GM12878 (cell line): ENCODE results near the gene SYT8. TPM values are rescaled to one million over a fixed set of nuclear protein-coding genes. Genes with fewer than 3 reads are reported as not detected.

Experiments
- ATAC-seq: fragments of 200-7000 bp; cut with Tn5 transposase; 3 replicates; pipeline ENCODE4 v1.9.1; 2020; ENCODE audit warnings: mild to moderate bottlenecking, moderate library complexity
- BruUV-seq: library from RNA; stranded (reverse); fragments of 400-500 nt; replicated peaks from 2 replicates; lab custom pipeline; 2021; lab: Mats Ljungman, UMichigan
- CTCF ChIA-PET: fragments of 300-600 bp; sonication (Branson Sonifier 250); formaldehyde crosslinking; extraction: SDS; loops from one replicate; lab custom pipeline; 2021; ENCODE audit warnings: inconsistent platforms; lab: Yijun Ruan, JAX
- POLR2A ChIA-PET: fragments of 350-600 bp; formaldehyde crosslinking; extraction: SDS; loops from one replicate; lab custom pipeline; 2021; ENCODE audit warnings: inconsistent platforms; lab: Charles Lee
- RAD21 ChIA-PET: fragments of 300-600 bp; sonication (Branson Sonifier 250); formaldehyde crosslinking; loops from one replicate; lab custom pipeline; 2023; ENCODE audit warnings: antibody characterized with exemption; ENCODE audit not compliant: unreplicated experiment; lab: Charles Lee
- SMC1A ChIA-PET: fragments of 300-600 bp; sonication (Branson Sonifier 250); formaldehyde crosslinking; loops from one replicate; lab custom pipeline; 2023; ENCODE audit not compliant: unreplicated experiment, uncharacterized antibody; lab: Charles Lee
- DNase-seq: peaks from one replicate; pipeline ENCODE4 v3.0.0-alpha.2; 2011; ENCODE audit warnings: low read depth, low spot score
- FAIRE-seq: peaks from 3 replicates; lab custom pipeline; 2011; peaks lifted over from hg19 to GRCh38; lab: Jason Lieb, UNC
- H2AFZ ChIP-seq: 2 replicates; pipeline ENCODE4 v1.6.0; 2011; ENCODE audit warnings: low read depth, low read length, control low read depth; ENCODE audit not compliant: control insufficient read depth
- H3K27ac ChIP-seq: 2 replicates; pipeline ENCODE4 v1.5.1; 2011; ENCODE audit warnings: control low read depth; ENCODE audit not compliant: control insufficient read depth, insufficient read depth
- H3K27me3 ChIP-seq, 2 experiments: replicated peaks in 1 of 2; 2 replicates each; pipeline versions ENCODE4 v1.6.0 to v1.6.1; 2011; ENCODE audit warnings: low read length in 1 of 2; ENCODE audit not compliant: control insufficient read depth in 2 of 2, insufficient read depth in 2 of 2
- H3K36me3 ChIP-seq, 2 experiments: 2 replicates each; pipeline ENCODE4 v1.5.1; 2011; ENCODE audit warnings: low read length in 1 of 2; ENCODE audit not compliant: control insufficient read depth in 2 of 2, insufficient read depth in 2 of 2
- H3K4me1 ChIP-seq: 2 replicates; pipeline ENCODE4 v1.6.1; 2011; ENCODE audit warnings: mild to moderate bottlenecking, low read length, moderate library complexity, mixed read lengths; ENCODE audit not compliant: control insufficient read depth, insufficient read depth
- H3K4me2 ChIP-seq: 2 replicates; pipeline ENCODE4 v1.6.0; 2011; ENCODE audit warnings: control low read depth; ENCODE audit not compliant: control insufficient read depth, insufficient read depth
- H3K4me3 ChIP-seq: fragments of 200-600 bp; sonication (generic); 2 replicates; pipeline ENCODE4 v1.5.1; 2016
- H3K79me2 ChIP-seq: 2 replicates; pipeline ENCODE4 v1.6.0; 2011; ENCODE audit warnings: low read length; ENCODE audit not compliant: control insufficient read depth, insufficient read depth
- H3K9ac ChIP-seq: 2 replicates; pipeline ENCODE4 v1.8.0; 2011; ENCODE audit warnings: low read length, control low read depth, mixed read lengths; ENCODE audit not compliant: control insufficient read depth, insufficient read depth
- H3K9me3 ChIP-seq: replicated peaks from 3 replicates; pipeline ENCODE4 v1.5.1; 2011; ENCODE audit warnings: mild to moderate bottlenecking, low read length; ENCODE audit not compliant: control insufficient read depth, insufficient read depth
- H4K20me1 ChIP-seq: 2 replicates; pipeline ENCODE4 v1.6.0; 2011; ENCODE audit not compliant: control insufficient read depth, insufficient read depth
- CREB1 ChIP-seq: IDR thresholded peaks from 2 replicates; pipeline ENCODE4 v1.6.1; 2012; ENCODE audit warnings: low read depth, mild to moderate bottlenecking, inconsistent platforms
- CUX1 ChIP-seq: IDR thresholded peaks from 2 replicates; pipeline ENCODE4 v1.6.1; 2012; ENCODE audit warnings: improper control_type of control experiment, low read depth, low read length; ENCODE audit not compliant: insufficient replicate concordance
- EGR1 ChIP-seq, 2 experiments: IDR thresholded peaks; 1 replicate in 1 of 2; 2 replicates in 1 of 2; pipeline ENCODE4 v1.6.1; 2011 to 2012; ENCODE audit warnings: low read depth in 2 of 2, low read length in 2 of 2, borderline replicate concordance in 1 of 2, mild to moderate bottlenecking in 1 of 2, moderate library complexity in 1 of 2
- ESRRA ChIP-seq: IDR thresholded peaks from 2 replicates; pipeline ENCODE4 v1.6.1; 2012; ENCODE audit warnings: mild to moderate bottlenecking, low read length, improper control_type of control experiment
- GABPA ChIP-seq: IDR thresholded peaks from 2 replicates; pipeline ENCODE4 v1.6.1; 2014; ENCODE audit warnings: antibody characterized with exemption, low read depth, mild to moderate bottlenecking, inconsistent platforms
- JUNB ChIP-seq: IDR thresholded peaks from 2 replicates; pipeline ENCODE4 v1.6.1; 2016; ENCODE audit warnings: antibody characterized with exemption, mild to moderate bottlenecking
- MEF2B ChIP-seq: fragments of 450-650 bp; IDR thresholded peaks from 2 replicates; pipeline ENCODE4 v1.6.1; 2018; ENCODE audit warnings: mild to moderate bottlenecking, moderate library complexity; ENCODE audit not compliant: partially characterized antibody, poor library complexity, severe bottlenecking
- NR2C2 ChIP-seq: IDR thresholded peaks from 2 replicates; pipeline ENCODE4 v1.6.1; 2011; ENCODE audit warnings: borderline replicate concordance, low read depth; ENCODE audit not compliant: control insufficient read depth, insufficient read length
- PAX8 ChIP-seq: fragments of 450-650 bp; IDR thresholded peaks from 2 replicates; pipeline ENCODE4 v1.6.1; 2017; ENCODE audit warnings: mild to moderate bottlenecking, moderate library complexity
- SPI1 ChIP-seq: IDR thresholded peaks from 2 replicates; pipeline ENCODE4 v1.6.1; 2011; ENCODE audit warnings: low read depth, mild to moderate bottlenecking, low read length, moderate library complexity, borderline replicate concordance; ENCODE audit not compliant: insufficient read depth
- WGBS: methylation state at CpG from one replicate; pipeline ENCODE4 v1.1.6; 2016; ENCODE audit warnings: low lambda C conversion rate; ENCODE audit not compliant: insufficient replicate concordance, insufficient coverage; ENCODE audit errors: missing lambda C conversion rate; 5-methylcytosine and 5-hydroxymethylcytosine counted together
- in situ Hi-C: fragments of 300-500 bp; cut with MboI; formaldehyde crosslinking; loops from 9 replicates; pipeline ENCODE4 v1.14.3; 2018; ENCODE audit warnings: mixed read lengths
- intact Hi-C: fragments of 100-400 bp; cut with micrococcal nuclease; formaldehyde crosslinking; loops from one replicate; pipeline ENCODE4 v1.14.2; 2022; ENCODE audit not compliant: unreplicated experiment
- polyA plus RNA-seq, 11 experiments: library from polyadenylated mRNA; depleted of rRNA in 4 of 11; unstranded in 6 of 11; stranded (reverse) in 5 of 11; fragments of >200 nt; fragmentation: Nextera tagmentation in 4 of 11; fragmentation: Illumina TruSeq in 1 of 11; extraction: Ambion mirVana in 4 of 11; extraction: Trizol in 1 of 11; gene quantifications; 1 replicate in 1 of 11; 2 replicates in 10 of 11; pipeline versions ENCODE4 v1.2.1 to v1.2.3, GENCODE V29; 2011 to 2016; ENCODE audit warnings: inconsistent platforms in 2 of 11, missing spikeins in 2 of 11, low read depth in 1 of 11
- total RNA-seq, 4 experiments: library from RNA; depleted of rRNA in 3 of 4; stranded (reverse); fragments of >200 nt in 3 of 4; fragmentation: Illumina TruSeq in 1 of 4; extraction: Trizol in 1 of 4; gene quantifications; 2 replicates each; pipeline versions ENCODE4 v1.2.1 to v1.2.3, GENCODE V29; 2013 to 2021
- TF ChIP-seq, protein P1 (sequence below): IDR thresholded peaks from 2 replicates; pipeline ENCODE4 v1.6.1; 2011; ENCODE audit warnings: borderline replicate concordance, low read depth, mild to moderate bottlenecking, moderate library complexity, low read length; ENCODE audit not compliant: insufficient read depth, poor library complexity, severe bottlenecking
- TF ChIP-seq, protein P2 (sequence below): IDR thresholded peaks from 2 replicates; pipeline ENCODE4 v1.6.1; 2011; ENCODE audit warnings: mild to moderate bottlenecking, low read depth, low read length, moderate library complexity; ENCODE audit not compliant: insufficient replicate concordance

SYT8 gene
- total and polyA plus RNA-seq, 10 of the 15 experiments (the other 5 are each of a cell fraction or from before 2014, with no cell fraction given), result 0.44 TPM; not detected in 9

GRCh38 chr11:1846453-1846932 is 11.7 kb downstream of the SYT8 start:
- Histone ChIP-seq H3K9ac (no peak overlapping the region), H2AFZ (no peak overlapping the region), H3K27me3 (no peaks in the 10 kb centered on the region; a peak in 1 of 4 replicates), H3K4me2 (no peak overlapping the region), H3K79me2 (no peaks in the 10 kb centered on the region; the same call in 1 of the 2 replicates), H3K4me1 (peaks cover 41% of the 10 kb centered on the region), H3K4me3 (no peak overlapping the region), H3K36me3 (no peaks in the 10 kb centered on the region), H3K9me3 (no peaks in the 10 kb centered on the region), H3K27ac (no peak overlapping the region), H4K20me1 (no peaks in the 10 kb centered on the region)
- no TSS peak for BruUV-seq
- WGBS, result 58% methylated on average over 9 of the region's 9 CpGs
- SMC1A ChIA-PET, result no interaction called here
- RAD21 ChIA-PET, result interaction anchor here (1.7 kb wide), 1 partner anchor 155 kb away, joined by 4 read pairs; no protein-coding TSS in a partner anchor
- POLR2A ChIA-PET, result no interaction called here
- intact Hi-C loops, result no loop called here
- in situ Hi-C loops, result no loop called here
- no peak for ATAC-seq
- FAIRE-seq, result no peak
- DNase-seq, result no peak
- CTCF ChIA-PET, result interaction anchor here (1.3 to 1.4 kb wide), 3 partner anchors 9 to 152 kb away, joined by 3 to 4 read pairs (median 4); no protein-coding TSS in a partner anchor
- no peak for TF ChIP-seq PAX8
- TF ChIP-seq MEF2B, result no peak
- no peak for TF ChIP-seq JUNB
- TF ChIP-seq, protein P1, sequence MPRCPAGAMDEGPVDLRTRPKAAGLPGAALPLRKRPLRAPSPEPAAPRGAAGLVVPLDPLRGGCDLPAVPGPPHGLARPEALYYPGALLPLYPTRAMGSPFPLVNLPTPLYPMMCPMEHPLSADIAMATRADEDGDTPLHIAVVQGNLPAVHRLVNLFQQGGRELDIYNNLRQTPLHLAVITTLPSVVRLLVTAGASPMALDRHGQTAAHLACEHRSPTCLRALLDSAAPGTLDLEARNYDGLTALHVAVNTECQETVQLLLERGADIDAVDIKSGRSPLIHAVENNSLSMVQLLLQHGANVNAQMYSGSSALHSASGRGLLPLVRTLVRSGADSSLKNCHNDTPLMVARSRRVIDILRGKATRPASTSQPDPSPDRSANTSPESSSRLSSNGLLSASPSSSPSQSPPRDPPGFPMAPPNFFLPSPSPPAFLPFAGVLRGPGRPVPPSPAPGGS, result no peak
- TF ChIP-seq NR2C2, result no peak
- TF ChIP-seq CREB1, result no peak
- no peak for TF ChIP-seq SPI1
- TF ChIP-seq, protein P2, sequence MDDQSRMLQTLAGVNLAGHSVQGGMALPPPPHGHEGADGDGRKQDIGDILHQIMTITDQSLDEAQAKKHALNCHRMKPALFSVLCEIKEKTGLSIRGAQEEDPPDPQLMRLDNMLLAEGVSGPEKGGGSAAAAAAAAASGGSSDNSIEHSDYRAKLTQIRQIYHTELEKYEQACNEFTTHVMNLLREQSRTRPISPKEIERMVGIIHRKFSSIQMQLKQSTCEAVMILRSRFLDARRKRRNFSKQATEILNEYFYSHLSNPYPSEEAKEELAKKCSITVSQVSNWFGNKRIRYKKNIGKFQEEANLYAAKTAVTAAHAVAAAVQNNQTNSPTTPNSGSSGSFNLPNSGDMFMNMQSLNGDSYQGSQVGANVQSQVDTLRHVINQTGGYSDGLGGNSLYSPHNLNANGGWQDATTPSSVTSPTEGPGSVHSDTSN, result no peak
- TF ChIP-seq EGR1 (IDR thresholded peaks at IDR 0.05; ENCODE audit: borderline replicate concordance in 1 of 2, low read depth in 2 of 2, low read length in 2 of 2), result no peak
- no peak for TF ChIP-seq ESRRA
- TF ChIP-seq CUX1, result no peak
- TF ChIP-seq GABPA, result no peak
